ENCODE measurements around the gene NPTXR. TPM values are rescaled to one million over a fixed set of nuclear protein-coding genes. Genes with fewer than 3 reads are reported as not detected.

Gene NPTXR
- total RNA-seq, 4 donors from 2014 or later: 7.5 to 12.3 (median 8.4) TPM

- WGBS, 2 donors: 66 to 68% methylated on average over 7 of the region's 7 CpGs
- TF ChIP-seq EP300 (IDR thresholded peaks at IDR 0.05) (no peak), POLR2A (IDR thresholded peaks at IDR 0.05) (no peak)
Measured at GRCh38 chr22:38830845-38831108, 13.1 kb downstream of the NPTXR start.

DNA sequence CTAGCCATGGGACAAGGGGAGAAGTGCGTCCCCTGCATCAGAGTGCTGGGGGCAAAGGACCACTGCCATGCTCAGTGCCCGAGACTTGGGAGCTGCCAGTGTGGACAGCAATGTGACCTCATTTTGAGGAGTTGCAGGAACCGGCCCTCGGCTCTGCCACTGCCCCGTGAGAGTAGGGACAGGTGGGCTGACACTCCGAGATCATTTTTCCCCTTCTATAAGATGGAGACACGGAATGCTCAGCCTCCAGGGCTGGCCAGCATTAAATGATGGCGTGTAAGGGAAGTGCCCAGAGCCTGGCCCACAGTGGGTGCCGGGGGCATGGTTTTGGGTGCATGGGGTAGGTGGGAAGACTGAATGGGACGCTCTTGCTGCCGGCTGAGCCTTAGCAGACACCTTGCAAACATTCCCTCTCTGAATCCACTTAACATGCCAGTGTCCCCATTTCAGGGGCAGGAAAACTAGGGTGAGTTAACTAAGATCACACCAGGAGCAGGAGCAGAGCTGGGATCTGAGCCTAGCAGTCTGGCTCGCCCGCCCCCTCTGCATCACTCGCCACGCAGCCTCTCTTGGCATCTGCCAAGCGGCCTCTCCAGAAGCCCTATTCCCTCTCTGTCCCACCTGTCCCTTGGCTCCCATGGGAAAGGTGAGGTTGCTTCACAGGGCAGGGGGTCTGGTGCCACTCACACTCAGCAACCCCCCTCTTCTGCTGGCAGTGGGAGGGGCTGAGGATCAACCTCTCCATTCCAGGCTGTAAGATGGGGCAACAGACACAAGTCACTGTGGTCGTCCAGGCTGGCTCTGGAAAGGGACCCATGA is 13.6 kb downstream of the NPTXR start:
- Histone ChIP-seq H3K27ac (no peak overlapping the region), H3K36me3 (peaks cover 0 to 14% (median 0%) of the 10 kb centered on the region in 3 donors), H3K9me3 (peaks cover 0 to 6% (median 0%) of the 10 kb centered on the region in 4 donors), H3K4me1 (no peaks in the 10 kb centered on the region), H3K27me3 (peaks cover 0 to 1% of the 10 kb centered on the region in 2 donors), H3K4me3 (no peak overlapping the region)
- DNase-seq (ENCODE audit: low spot score in 2 of 2): no peak
- no peak for TF ChIP-seq POLR2A (IDR thresholded peaks at IDR 0.05)
- no peak for TF ChIP-seq CTCF (IDR thresholded peaks at IDR 0.05)
- TF ChIP-seq EP300 (IDR thresholded peaks at IDR 0.05): no peak
- WGBS, 2 donors: 81 to 83% methylated on average over 15 to 17 of the region's 17 CpGs

More at GRCh38 chr22:38830845-38831108, 13.1 kb downstream of the NPTXR start:
- H3K36me3 ChIP-seq: peaks cover 0 to 14% (median 0%) of the 10 kb centered on the region in 3 donors
- H3K27me3 ChIP-seq: peaks cover 0 to 3% of the 10 kb centered on the region in 2 donors
- H3K4me1 ChIP-seq: no peaks in the 10 kb centered on the region
- H3K4me3 ChIP-seq: no peak overlapping the region
- no peak for DNase-seq (ENCODE audit: low spot score in 2 of 2)
- peaks cover 0 to 6% (median 0%) of the 10 kb centered on the region in 4 donors for H3K9me3 ChIP-seq
- no peak overlapping the region for H3K27ac ChIP-seq

GRCh38 chr22:38829485-38829884 is 14.3 kb downstream of the NPTXR start:
- Histone ChIP-seq H3K4me1 (no peaks in the 10 kb centered on the region), H3K9me3 (peaks cover 0 to 6% (median 0%) of the 10 kb centered on the region in 4 donors), H3K27me3 (no peaks in the 10 kb centered on the region), H3K4me3 (no peak overlapping the region), H3K36me3 (peaks cover 0 to 14% (median 0%) of the 10 kb centered on the region in 3 donors), H3K27ac (no peak overlapping the region)
- WGBS, 2 donors: 72 to 74% methylated on average over 4 of the region's 4 CpGs
- TF ChIP-seq EP300 (IDR thresholded peaks at IDR 0.05) (no peak), CTCF (IDR thresholded peaks at IDR 0.05) (no peak), POLR2A (IDR thresholded peaks at IDR 0.05) (no peak)
- no peak for DNase-seq (ENCODE audit: low spot score in 2 of 2)

DNA sequence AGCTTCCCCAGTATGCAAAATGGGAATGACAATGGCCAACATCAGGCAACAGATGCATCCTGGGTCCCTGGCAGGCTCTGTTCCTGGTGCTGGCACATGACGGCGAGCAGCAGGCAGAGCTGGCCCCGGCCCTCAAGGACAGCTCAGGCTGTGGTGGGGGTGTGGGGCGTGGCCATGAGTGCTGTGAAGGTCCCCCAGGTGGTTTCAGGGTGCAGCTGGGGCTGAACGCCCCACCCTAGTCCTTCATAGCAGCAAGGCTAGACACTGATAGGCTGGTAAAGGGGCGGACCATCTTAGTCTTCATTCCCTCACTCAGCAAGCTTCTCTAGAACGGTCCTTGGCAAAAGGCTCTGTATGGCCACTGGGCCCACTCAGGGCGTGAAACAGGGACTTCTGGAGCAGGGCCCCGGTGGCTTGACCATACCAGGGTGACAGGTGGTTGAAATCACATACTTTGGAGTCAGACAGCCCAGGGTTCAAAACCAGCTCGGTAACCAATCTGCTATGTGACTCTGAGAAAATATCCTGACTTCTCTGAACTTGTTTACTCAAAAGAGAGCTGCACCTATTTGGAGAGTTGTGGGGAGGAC is 15.1 kb downstream of the NPTXR start:
- H3K27me3 ChIP-seq: no peaks in the 10 kb centered on the region
- no peak for TF ChIP-seq POLR2A (IDR thresholded peaks at IDR 0.05)
- TF ChIP-seq EP300 (IDR thresholded peaks at IDR 0.05): no peak
- no peak for TF ChIP-seq CTCF (IDR thresholded peaks at IDR 0.05)
- no peaks in the 10 kb centered on the region for H3K4me1 ChIP-seq
- H3K36me3 ChIP-seq: peaks cover 0 to 14% (median 0%) of the 10 kb centered on the region in 3 donors
- no peak overlapping the region for H3K27ac ChIP-seq
- H3K9me3 ChIP-seq: peaks cover 0 to 6% (median 0%) of the 10 kb centered on the region in 4 donors
- no peak overlapping the region for H3K4me3 ChIP-seq
- no peak for DNase-seq (ENCODE audit: low spot score in 2 of 2)
- WGBS, 2 donors: 77 to 79% methylated on average over 7 to 10 of the region's 10 CpGs

DNA sequence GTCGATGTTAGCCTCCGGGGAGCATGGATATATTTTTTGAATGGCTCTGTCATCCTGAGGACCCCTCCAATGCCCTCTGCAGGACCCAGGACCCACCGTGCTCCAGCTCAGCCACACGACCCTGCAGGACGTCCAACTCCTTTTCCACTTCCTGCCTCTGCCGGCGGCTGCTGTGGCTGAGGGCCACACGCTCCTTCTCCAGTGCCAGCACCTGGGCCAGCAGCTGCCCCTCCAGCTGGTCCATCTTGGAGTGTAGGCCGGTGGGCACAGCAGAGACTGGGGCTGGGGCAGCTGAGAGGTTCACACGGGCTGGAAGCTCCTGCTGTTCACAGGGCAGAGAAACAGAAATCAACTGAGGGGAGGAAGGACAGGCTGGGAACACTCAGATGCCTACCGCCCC is 15.6 kb downstream of the NPTXR start:
- Histone ChIP-seq H3K27ac (no peak overlapping the region), H3K9me3 (peaks cover 0 to 6% (median 0%) of the 10 kb centered on the region in 4 donors), H3K27me3 (no peaks in the 10 kb centered on the region), H3K4me3 (no peak overlapping the region), H3K4me1 (no peaks in the 10 kb centered on the region), H3K36me3 (peaks cover 0 to 15% (median 0%) of the 10 kb centered on the region in 3 donors)
- TF ChIP-seq POLR2A (IDR thresholded peaks at IDR 0.05) (no peak), EP300 (IDR thresholded peaks at IDR 0.05) (no peak), CTCF (IDR thresholded peaks at IDR 0.05) (no peak)
- WGBS, 2 donors: 59 to 66% methylated on average over 10 to 11 of the region's 11 CpGs
- no peak for DNase-seq (ENCODE audit: low spot score in 2 of 2)
